GM10248 (cell line): Measurements from ENCODE around the gene PCYT1A.

Experiments
- CTCF ChIA-PET: fragments of 300-600 bp; sonication (Branson Sonifier 250); formaldehyde crosslinking; extraction: SDS; loops from one replicate; lab custom pipeline; 2021; ENCODE audit warnings: antibody characterized with exemption; lab: Yijun Ruan, JAX
- POLR2A ChIA-PET: fragments of 350-650 bp; sonication (Branson Sonifier 250); formaldehyde crosslinking; extraction: SDS; loops from one replicate; lab custom pipeline; 2020; ENCODE audit warnings: antibody characterized with exemption; lab: Yijun Ruan, JAX
- DNase-seq: peaks from one replicate; pipeline ENCODE4 v3.0.0; 2012; ENCODE audit errors: extremely low spot score
- TF ChIP-seq, protein P1 (sequence below): IDR thresholded peaks from 2 replicates; pipeline ENCODE4 v1.5.1; 2012; ENCODE audit warnings: mild to moderate bottlenecking, low read depth; ENCODE audit errors: extremely low read depth, missing control alignments, control extremely low read depth

The PCYT1A gene

DNA sequence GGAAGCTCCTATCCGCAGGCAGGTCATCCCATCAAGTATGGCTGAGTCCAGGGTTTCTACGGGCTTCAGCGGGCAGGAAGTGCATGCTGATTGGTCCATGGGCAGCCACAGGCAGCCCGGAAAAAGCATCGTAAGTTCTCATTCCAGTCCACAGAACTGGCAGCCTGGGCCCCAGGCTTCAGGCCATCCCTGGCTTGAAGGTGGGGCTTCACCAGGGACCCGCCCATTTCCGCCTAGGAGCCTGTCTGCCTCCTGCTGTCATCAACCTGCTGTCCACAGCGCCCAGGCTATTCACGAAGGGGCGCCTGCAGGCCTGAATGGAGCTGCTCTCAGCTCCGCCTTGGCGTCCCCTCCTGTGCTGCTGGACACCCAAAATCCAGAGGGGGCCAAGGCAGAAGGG lies 13.9 kb downstream of the PCYT1A start:
- TF ChIP-seq, protein P1, sequence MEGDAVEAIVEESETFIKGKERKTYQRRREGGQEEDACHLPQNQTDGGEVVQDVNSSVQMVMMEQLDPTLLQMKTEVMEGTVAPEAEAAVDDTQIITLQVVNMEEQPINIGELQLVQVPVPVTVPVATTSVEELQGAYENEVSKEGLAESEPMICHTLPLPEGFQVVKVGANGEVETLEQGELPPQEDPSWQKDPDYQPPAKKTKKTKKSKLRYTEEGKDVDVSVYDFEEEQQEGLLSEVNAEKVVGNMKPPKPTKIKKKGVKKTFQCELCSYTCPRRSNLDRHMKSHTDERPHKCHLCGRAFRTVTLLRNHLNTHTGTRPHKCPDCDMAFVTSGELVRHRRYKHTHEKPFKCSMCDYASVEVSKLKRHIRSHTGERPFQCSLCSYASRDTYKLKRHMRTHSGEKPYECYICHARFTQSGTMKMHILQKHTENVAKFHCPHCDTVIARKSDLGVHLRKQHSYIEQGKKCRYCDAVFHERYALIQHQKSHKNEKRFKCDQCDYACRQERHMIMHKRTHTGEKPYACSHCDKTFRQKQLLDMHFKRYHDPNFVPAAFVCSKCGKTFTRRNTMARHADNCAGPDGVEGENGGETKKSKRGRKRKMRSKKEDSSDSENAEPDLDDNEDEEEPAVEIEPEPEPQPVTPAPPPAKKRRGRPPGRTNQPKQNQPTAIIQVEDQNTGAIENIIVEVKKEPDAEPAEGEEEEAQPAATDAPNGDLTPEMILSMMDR = no peak
- POLR2A ChIA-PET = interaction anchor here (1.3 kb wide), 1 partner anchor 9 kb away, joined by 4 read pairs; no protein-coding TSS in a partner anchor
- CTCF ChIA-PET = interaction anchor here (1.1 to 1.5 kb wide), 2 partner anchors 8 to 20 kb away, joined by 4 to 6 read pairs; no protein-coding TSS in a partner anchor
- no peak for DNase-seq

DNA sequence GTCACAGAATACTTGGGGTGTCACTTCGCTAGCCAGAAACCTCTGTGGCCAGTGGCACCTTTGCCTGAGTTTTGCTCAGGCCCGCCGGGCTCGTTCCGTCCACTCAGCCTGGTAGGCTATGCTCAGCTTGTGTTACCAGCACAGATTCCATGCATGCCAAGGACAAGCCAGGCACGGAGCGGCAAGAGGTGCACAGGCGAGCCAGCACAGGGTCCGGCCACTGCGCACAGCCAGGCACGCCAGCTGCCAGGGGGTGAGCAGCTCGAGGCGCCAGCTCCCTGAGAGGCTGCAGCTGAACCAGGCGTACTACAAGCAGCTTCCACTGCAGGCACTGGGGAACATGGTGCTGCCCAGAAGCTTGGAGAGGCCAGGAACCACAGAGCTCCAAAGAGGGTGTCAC lies 14.7 kb downstream of the PCYT1A start:
- ChIA-PET POLR2A (interaction anchor here (1.3 kb wide), 1 partner anchor 9 kb away, joined by 4 read pairs; no protein-coding TSS in a partner anchor), CTCF (interaction anchor here (0.8 to 1.5 kb wide), 4 partner anchors 8 to 19 kb away, joined by 3 to 6 read pairs (median 4); no protein-coding TSS in a partner anchor)
- TF ChIP-seq, protein P1 = no peak
- no peak for DNase-seq

DNA sequence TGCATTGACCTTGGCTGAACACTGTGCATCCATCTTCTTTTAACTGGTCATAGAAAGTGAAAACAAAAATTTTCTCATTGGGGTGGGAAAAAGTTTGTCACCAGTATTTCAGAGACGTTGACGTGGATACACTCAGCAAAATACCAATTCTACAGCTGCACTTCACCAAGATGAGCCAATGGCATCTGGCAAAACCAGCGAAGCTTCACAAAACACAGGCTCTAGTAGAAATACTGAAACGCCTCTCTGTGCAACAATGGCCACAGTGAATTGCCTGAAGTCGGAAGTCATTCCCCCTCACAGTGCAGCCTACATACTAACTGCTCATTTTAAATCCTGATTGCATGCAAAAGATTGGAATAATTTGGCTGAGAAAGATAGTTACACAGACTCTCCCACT lies 17.0 kb downstream of the PCYT1A start:
- POLR2A ChIA-PET = no interaction called here
- no peak for DNase-seq
- TF ChIP-seq, protein P1 = no peak
- CTCF ChIA-PET = interaction anchor here (1.1 to 4.0 kb wide), 2 partner anchors 9 to 17 kb away, joined by 3 to 16 read pairs; no protein-coding TSS in a partner anchor

DNA sequence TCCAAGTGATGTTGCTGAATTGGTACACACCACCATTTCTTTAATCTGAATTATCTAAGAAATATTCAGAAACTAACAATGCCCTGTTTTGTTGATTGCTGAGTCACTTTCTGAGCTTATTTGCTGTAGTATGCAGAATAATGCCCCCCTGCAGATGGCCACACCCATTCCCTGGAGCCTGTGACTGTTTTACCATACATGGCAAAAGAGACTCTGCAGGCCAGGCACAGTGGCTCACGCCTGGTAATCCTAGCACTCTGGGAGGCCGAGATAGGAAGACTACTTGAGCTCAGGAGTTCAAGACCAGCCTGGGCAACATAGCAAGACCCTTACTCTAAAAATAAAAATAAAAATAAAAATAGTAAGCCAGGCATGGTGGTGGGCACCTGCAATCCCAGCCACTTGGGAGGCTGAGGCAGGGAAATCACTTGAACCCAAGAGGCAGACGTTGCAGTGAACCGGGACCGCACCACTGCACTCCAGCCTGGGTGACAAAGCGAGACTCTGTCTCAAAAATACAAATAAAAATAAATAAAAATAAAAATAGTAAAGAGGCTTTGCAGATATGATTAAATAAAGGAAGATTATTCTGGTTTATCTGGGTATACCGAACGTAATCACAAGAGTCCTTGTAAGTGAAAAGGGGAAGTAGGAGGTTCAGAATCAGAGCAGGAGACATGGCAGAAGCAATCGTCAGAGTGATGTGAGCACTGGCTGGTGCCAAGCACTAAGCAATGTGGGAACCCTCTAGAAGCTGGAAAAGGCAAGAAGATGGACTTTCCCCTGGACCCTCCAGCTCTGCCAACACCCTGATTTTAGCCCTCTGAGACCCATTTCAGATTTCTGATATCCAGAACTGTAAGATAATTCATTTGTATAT lies 19.0 kb downstream of the PCYT1A start:
- TF ChIP-seq, protein P1 = no peak
- ChIA-PET POLR2A (interaction anchor here (0.5 kb wide), 1 partner anchor 363 kb away, joined by 3 read pairs; no protein-coding TSS in a partner anchor), CTCF (interaction anchor here (0.7 to 4.0 kb wide), 6 partner anchors 12 to 28 kb away, joined by 3 to 16 read pairs (median 3); no protein-coding TSS in a partner anchor)
- DNase-seq = no peak

DNA sequence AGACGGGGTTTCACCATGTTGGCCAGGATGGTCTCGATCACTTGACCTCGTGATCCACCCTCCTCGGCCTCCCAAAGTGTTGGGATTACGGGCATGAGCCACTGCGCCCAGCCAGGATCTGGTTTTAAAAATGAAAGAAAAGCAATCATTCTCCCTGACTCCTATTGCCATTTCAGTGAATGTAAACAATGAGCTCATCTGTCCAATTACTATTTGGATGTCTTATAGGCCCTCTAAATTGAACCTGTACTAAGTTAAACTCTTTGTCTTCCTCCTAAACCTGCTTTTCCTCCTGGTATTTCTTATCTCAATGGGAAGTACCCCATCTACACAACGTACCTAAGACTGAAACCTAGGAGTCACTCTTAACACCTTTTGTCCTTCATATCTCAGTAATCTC lies 23.7 kb downstream of the PCYT1A start:
- no peak for DNase-seq
- TF ChIP-seq, protein P1 = no peak
- ChIA-PET POLR2A (interaction anchor here (0.6 kb wide), 1 partner anchor 203 kb away, joined by 4 read pairs; no protein-coding TSS in a partner anchor), CTCF (interaction anchor here (1.2 to 3.9 kb wide), 3 partner anchors 9 to 18 kb away, joined by 3 to 16 read pairs (median 4); no protein-coding TSS in a partner anchor)

DNA sequence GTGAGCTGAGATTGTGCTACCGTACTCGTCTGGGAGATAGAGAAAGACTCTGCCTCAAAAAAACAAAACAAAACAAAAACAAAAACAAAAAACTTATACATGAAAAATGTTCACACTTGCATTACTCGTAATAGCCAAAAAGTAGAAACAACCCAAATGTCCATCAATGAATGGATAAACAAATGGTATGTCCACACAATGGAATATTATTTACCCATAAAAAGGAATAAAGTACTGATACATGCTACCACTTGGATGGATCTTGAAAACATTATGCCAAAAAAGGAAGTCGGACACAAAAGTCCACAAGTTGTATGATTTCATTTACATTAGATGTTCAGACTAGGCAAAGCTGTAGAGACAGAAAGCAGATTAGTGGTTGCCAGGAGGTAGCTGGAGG lies 26.7 kb downstream of the PCYT1A start:
- TF ChIP-seq, protein P1 = no peak
- DNase-seq = no peak
- POLR2A ChIA-PET = no interaction called here
- CTCF ChIA-PET = interaction anchor here (1.5 kb wide), 1 partner anchor 9 kb away, joined by 3 read pairs; no protein-coding TSS in a partner anchor
